Neutrophil (primary cell): ENCODE data around the gene FAM9C.

ENCODE experiments used
- H3K27ac ChIP-seq: fragments of 200-600 bp; sonication (generic); 2 replicates; pipeline ENCODE4 v1.5.1; 2016; ENCODE audit warnings: mild to moderate bottlenecking, moderate library complexity
- H3K27me3 ChIP-seq: fragments of 200-600 bp; sonication (generic); 2 replicates; pipeline ENCODE4 v1.6.0; 2016; ENCODE audit warnings: mild to moderate bottlenecking
- H3K36me3 ChIP-seq: fragments of 200-600 bp; sonication (generic); 2 replicates; pipeline ENCODE4 v1.5.1; 2017
- H3K4me1 ChIP-seq, 2 experiments: fragments of 200-600 bp in 1 of 2; sonication (generic) in 1 of 2; 1 replicate in 1 of 2; 2 replicates in 1 of 2; pipeline versions ENCODE4 v1.5.1 to v1.6.1; 2013 to 2016; ENCODE audit warnings: low read depth in 1 of 2, low read length in 1 of 2, mild to moderate bottlenecking in 1 of 2, moderate library complexity in 1 of 2; ENCODE audit not compliant: control insufficient read depth in 1 of 2, insufficient read depth in 1 of 2
- H3K4me3 ChIP-seq, 2 experiments: fragments of 200-600 bp in 1 of 2; sonication (generic) in 1 of 2; 1 replicate in 1 of 2; 2 replicates in 1 of 2; pipeline ENCODE4 v1.5.1; 2013 to 2016; ENCODE audit warnings: low read depth in 1 of 2, low read length in 1 of 2, mild to moderate bottlenecking in 1 of 2, moderate library complexity in 1 of 2
- H3K9me3 ChIP-seq: fragments of 200-600 bp; sonication (generic); 2 replicates; pipeline ENCODE4 v1.5.1; 2016
- CTCF ChIP-seq: fragments of 200-600 bp; sonication (generic); IDR thresholded peaks from 2 replicates; pipeline ENCODE4 v1.5.1; 2016; ENCODE audit warnings: antibody characterized with exemption

FAM9C gene

GRCh38 chrX:13044441-13044840 lies at the start of gene FAM9C:
FAM9C (minus strand) TSS chrX:13044620; CDS start chrX:13043789, 831 bp downstream.
- Histone ChIP-seq H3K27ac (peak within 1 kb of the TSS; percentile 86), H3K4me1 (peaks cover 45 to 57% of the 10 kb centered on the region in 2 experiments), H3K4me3 (no peak within 1 kb of the TSS), H3K9me3 (no peaks in the 10 kb centered on the region), H3K27me3 (no peaks in the 10 kb centered on the region), H3K36me3 (no peaks in the 10 kb centered on the region)
- no peak for TF ChIP-seq CTCF

- no peaks in the 10 kb centered on the region for H3K36me3 ChIP-seq
- TF ChIP-seq CTCF: no peak
- H3K9me3 ChIP-seq: no peaks in the 10 kb centered on the region
- no peak overlapping the region for H3K4me3 ChIP-seq
- H3K27ac ChIP-seq: peak overlapping the region; percentile 100
- peaks cover 52 to 53% of the 10 kb centered on the region in 2 experiments for H3K4me1 ChIP-seq
- H3K27me3 ChIP-seq: no peaks in the 10 kb centered on the region
Measured at GRCh38 chrX:13093529-13094140, 49.2 kb upstream of the FAM9C start.

GRCh38 chrX:13092455-13092941 lies 48.1 kb upstream of the FAM9C start:
- H3K4me3 ChIP-seq: peak overlapping the region; percentile 48 to 53
- H3K4me1 ChIP-seq: peaks cover 64% of the 10 kb centered on the region in 2 experiments
- H3K27me3 ChIP-seq: no peaks in the 10 kb centered on the region
- no peaks in the 10 kb centered on the region for H3K9me3 ChIP-seq
- peak; percentile 56 for TF ChIP-seq CTCF
- no peaks in the 10 kb centered on the region for H3K36me3 ChIP-seq
- peak overlapping the region; percentile 100 for H3K27ac ChIP-seq

GRCh38 chrX:13091111-13091765 lies 46.8 kb upstream of the FAM9C start:
- H3K4me3 ChIP-seq: peak overlapping the region; percentile 48 to 53
- peaks cover 75 to 77% of the 10 kb centered on the region in 2 experiments for H3K4me1 ChIP-seq
- no peaks in the 10 kb centered on the region for H3K27me3 ChIP-seq
- peak overlapping the region; percentile 100 for H3K27ac ChIP-seq
- no peak for TF ChIP-seq CTCF
- H3K9me3 ChIP-seq: no peaks in the 10 kb centered on the region
- no peaks in the 10 kb centered on the region for H3K36me3 ChIP-seq

- no peaks in the 10 kb centered on the region for H3K27me3 ChIP-seq
- peak overlapping the region; percentile 48 to 53 for H3K4me3 ChIP-seq
- H3K27ac ChIP-seq: peak overlapping the region; percentile 100
- H3K9me3 ChIP-seq: no peaks in the 10 kb centered on the region
- H3K36me3 ChIP-seq: no peaks in the 10 kb centered on the region
- TF ChIP-seq CTCF: no peak
- H3K4me1 ChIP-seq: peaks cover 81 to 84% of the 10 kb centered on the region in 2 experiments
Measured at GRCh38 chrX:13090339-13091110, 46.1 kb upstream of the FAM9C start.
